Measurements from ENCODE around the gene BCO2. TPM values are rescaled to one million over a fixed set of nuclear protein-coding genes. Genes with fewer than 3 reads are reported as not detected.
A peak's percentile ranks its signal among the peaks of the same experiment; 100 is the strongest.

BCO2 gene
- total and polyA plus RNA-seq, 10 of the 15 experiments (the other 5 are each of a cell fraction or from before 2014, with no cell fraction given), result 0.29 to 1.0 (median 0.57) TPM

DNA sequence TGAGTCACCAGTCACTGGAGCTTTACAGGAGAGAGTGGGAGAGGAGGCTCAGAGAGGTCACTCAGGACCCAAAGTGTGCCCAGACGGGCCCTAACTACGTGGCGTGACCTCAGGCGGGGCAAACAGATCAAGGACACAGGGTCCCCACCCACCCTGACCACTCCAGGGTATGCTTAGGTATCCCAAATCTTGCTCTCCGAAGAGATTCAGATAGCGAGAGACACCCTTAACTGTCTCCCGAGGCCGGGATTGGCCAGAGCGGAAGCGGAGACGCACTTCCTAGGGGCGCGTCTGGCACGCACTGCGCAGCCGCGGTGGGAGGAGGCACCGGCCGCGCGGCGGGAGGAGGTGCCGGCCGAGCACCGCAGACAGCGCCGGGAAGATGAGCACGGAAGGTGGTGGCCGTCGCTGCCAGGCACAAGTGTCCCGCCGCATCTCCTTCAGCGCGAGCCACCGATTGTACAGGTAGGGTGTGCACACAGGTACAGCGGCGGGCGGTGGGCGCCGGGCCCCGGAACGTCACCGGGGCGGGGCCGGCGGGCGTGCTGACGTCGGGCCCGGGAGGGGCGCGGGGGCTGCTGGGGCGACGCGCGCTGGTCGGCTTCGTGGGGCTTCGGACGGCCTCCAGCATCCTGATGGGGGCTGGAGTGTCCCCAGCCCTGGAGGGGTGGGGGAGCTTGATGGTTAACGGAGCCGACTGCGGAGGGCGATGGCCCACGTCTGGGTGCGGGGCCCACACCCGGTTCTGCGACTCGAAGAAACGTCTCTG, 50.9 kb downstream of the BCO2 start, which contains the start of gene PTS (continued):
- TF ChIP-seq KLF5 (IDR thresholded peaks at IDR 0.05; ENCODE audit: partially characterized antibody) (peak; percentile 84), LARP7 (IDR thresholded peaks at IDR 0.05) (peak; percentile 89), ZZZ3 (IDR thresholded peaks at IDR 0.05; ENCODE audit: control insufficient read depth, insufficient read length, low read depth) (no peak), SRF (IDR thresholded peaks at IDR 0.05; ENCODE audit: low read depth in 2 of 2, low read length in 2 of 2) (peak; percentile 51 to 70; a peak in 2 of 4 replicates), BHLHE40 (IDR thresholded peaks at IDR 0.05; ENCODE audit: borderline replicate concordance in 1 of 2, low read depth in 2 of 2, low read length in 1 of 2) (peak; percentile 31 to 75; a peak in 3 of 4 replicates), SIN3A (IDR thresholded peaks at IDR 0.05; ENCODE audit: low read depth, low read length) (peak; percentile 56; the same call in 1 of the 2 replicates), IKZF1 (conservative IDR thresholded peaks at IDR 0.05) (peak; percentile 76), ZNF207 (IDR thresholded peaks at IDR 0.05; ENCODE audit: borderline replicate concordance) (peak; percentile 21; the same call in 1 of the 2 replicates), YY1 (IDR thresholded peaks at IDR 0.05; ENCODE audit: low read depth, low read length) (0 out of 2 replicates have a peak, but pooled peaks have one; percentile 21), RB1 (IDR thresholded peaks at IDR 0.05; ENCODE audit: borderline replicate concordance) (peak; percentile 83; the same call in 1 of the 2 replicates), NRF1 (conservative IDR thresholded peaks at IDR 0.05; ENCODE audit: low read depth, low read length) (peak; percentile 73), BRCA1 (IDR thresholded peaks at IDR 0.05; ENCODE audit: low read depth, low read length) (no peak), SMAD1 (IDR thresholded peaks at IDR 0.05; ENCODE audit: low read depth, partially characterized antibody) (no peak), GATAD2B (conservative IDR thresholded peaks at IDR 0.05; ENCODE audit: low read depth) (peak; percentile 80), POLR2A (IDR thresholded peaks at IDR 0.05; ENCODE audit: low read depth, low read length) (peak; percentile 99), MEF2A (IDR thresholded peaks at IDR 0.05; ENCODE audit: insufficient read depth, low read depth, low read length) (no peak)
- TF ChIP-seq, protein P1, sequence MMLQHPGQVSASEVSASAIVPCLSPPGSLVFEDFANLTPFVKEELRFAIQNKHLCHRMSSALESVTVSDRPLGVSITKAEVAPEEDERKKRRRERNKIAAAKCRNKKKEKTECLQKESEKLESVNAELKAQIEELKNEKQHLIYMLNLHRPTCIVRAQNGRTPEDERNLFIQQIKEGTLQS (IDR thresholded peaks at IDR 0.05; ENCODE audit: borderline replicate concordance, extremely low read depth, low read depth, low read length), result no peak
- TF ChIP-seq, protein P2, sequence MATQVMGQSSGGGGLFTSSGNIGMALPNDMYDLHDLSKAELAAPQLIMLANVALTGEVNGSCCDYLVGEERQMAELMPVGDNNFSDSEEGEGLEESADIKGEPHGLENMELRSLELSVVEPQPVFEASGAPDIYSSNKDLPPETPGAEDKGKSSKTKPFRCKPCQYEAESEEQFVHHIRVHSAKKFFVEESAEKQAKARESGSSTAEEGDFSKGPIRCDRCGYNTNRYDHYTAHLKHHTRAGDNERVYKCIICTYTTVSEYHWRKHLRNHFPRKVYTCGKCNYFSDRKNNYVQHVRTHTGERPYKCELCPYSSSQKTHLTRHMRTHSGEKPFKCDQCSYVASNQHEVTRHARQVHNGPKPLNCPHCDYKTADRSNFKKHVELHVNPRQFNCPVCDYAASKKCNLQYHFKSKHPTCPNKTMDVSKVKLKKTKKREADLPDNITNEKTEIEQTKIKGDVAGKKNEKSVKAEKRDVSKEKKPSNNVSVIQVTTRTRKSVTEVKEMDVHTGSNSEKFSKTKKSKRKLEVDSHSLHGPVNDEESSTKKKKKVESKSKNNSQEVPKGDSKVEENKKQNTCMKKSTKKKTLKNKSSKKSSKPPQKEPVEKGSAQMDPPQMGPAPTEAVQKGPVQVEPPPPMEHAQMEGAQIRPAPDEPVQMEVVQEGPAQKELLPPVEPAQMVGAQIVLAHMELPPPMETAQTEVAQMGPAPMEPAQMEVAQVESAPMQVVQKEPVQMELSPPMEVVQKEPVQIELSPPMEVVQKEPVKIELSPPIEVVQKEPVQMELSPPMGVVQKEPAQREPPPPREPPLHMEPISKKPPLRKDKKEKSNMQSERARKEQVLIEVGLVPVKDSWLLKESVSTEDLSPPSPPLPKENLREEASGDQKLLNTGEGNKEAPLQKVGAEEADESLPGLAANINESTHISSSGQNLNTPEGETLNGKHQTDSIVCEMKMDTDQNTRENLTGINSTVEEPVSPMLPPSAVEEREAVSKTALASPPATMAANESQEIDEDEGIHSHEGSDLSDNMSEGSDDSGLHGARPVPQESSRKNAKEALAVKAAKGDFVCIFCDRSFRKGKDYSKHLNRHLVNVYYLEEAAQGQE (IDR thresholded peaks at IDR 0.05; ENCODE audit: low read depth, low read length), result peak; percentile 51; the same call in 1 of the 2 replicates
- TF ChIP-seq, protein P3, sequence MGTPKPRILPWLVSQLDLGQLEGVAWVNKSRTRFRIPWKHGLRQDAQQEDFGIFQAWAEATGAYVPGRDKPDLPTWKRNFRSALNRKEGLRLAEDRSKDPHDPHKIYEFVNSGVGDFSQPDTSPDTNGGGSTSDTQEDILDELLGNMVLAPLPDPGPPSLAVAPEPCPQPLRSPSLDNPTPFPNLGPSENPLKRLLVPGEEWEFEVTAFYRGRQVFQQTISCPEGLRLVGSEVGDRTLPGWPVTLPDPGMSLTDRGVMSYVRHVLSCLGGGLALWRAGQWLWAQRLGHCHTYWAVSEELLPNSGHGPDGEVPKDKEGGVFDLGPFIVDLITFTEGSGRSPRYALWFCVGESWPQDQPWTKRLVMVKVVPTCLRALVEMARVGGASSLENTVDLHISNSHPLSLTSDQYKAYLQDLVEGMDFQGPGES (IDR thresholded peaks at IDR 0.05), result peak; percentile 57; the same call in 1 of the 2 replicates
- TF ChIP-seq, protein P4, sequence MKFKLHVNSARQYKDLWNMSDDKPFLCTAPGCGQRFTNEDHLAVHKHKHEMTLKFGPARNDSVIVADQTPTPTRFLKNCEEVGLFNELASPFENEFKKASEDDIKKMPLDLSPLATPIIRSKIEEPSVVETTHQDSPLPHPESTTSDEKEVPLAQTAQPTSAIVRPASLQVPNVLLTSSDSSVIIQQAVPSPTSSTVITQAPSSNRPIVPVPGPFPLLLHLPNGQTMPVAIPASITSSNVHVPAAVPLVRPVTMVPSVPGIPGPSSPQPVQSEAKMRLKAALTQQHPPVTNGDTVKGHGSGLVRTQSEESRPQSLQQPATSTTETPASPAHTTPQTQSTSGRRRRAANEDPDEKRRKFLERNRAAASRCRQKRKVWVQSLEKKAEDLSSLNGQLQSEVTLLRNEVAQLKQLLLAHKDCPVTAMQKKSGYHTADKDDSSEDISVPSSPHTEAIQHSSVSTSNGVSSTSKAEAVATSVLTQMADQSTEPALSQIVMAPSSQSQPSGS (IDR thresholded peaks at IDR 0.05; ENCODE audit: low read length), result no peak
- TF ChIP-seq, protein P5, sequence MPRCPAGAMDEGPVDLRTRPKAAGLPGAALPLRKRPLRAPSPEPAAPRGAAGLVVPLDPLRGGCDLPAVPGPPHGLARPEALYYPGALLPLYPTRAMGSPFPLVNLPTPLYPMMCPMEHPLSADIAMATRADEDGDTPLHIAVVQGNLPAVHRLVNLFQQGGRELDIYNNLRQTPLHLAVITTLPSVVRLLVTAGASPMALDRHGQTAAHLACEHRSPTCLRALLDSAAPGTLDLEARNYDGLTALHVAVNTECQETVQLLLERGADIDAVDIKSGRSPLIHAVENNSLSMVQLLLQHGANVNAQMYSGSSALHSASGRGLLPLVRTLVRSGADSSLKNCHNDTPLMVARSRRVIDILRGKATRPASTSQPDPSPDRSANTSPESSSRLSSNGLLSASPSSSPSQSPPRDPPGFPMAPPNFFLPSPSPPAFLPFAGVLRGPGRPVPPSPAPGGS (IDR thresholded peaks at IDR 0.05; ENCODE audit: borderline replicate concordance, insufficient read depth, low read depth, low read length, poor library complexity, severe bottlenecking), result peak; percentile 35

Data from GM12878 (cell line).